Measurements from ENCODE around the gene GRK5.

GRCh38 chr10:119364645-119365600 lies 157.6 kb downstream of the GRK5 start:
- TF ChIP-seq CTCF (IDR thresholded peaks at IDR 0.05) (no peak), POLR2A (IDR thresholded peaks at IDR 0.05) (no peak)

Measured in Peyer's patch (tissue), 4 donors.